CD1c-positive myeloid dendritic cell (primary cell): ENCODE data around the gene NPPA.

Experiments
- DNase-seq: peaks from one replicate; pipeline ENCODE4 v3.0.0-alpha.2; 2016; ENCODE audit errors: extremely low spot score

Gene NPPA

DNA sequence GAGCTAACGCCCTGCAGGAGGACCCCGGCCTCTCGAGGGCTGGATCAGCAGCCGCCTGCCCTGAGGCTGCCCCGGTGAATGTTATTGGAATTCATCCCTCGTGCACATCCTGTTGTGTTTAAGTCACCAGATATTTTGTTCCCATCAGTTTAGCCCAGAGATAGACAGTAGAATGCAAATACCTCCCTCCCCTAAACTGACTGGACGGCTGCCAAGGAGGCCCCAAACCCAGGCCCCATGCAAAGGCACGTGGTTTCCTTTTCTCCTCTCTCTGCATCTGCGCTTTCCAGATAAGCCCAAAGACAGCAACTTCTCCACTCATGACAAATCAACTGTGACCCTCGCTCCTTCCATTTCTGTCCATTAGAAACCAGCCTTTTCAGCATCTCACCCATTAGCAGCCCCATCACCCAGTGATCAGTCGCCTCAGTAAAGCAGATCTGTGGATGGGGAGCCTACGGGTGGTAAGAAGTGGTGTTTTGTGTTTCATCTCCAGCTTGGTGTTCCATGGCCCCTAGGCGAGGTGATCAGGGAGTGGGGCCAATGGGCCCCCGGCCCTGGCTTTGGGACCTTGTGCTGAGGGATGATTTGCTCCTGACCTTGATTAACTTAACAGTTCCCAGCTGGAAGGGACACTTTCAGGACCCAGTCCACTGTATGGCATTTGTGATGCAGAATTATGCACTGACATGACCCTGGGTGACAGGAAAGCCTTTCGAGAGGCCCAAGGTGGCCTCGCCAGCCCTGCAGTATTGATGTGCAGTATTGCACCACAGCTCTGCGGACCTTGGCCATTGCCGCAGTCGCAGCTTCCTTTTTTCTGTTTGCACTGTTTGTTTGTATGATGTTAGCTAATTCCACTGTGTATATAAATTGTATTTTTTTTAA lies 5.2 kb downstream of the NPPA start:
- peak; percentile 43 for DNase-seq

DNA sequence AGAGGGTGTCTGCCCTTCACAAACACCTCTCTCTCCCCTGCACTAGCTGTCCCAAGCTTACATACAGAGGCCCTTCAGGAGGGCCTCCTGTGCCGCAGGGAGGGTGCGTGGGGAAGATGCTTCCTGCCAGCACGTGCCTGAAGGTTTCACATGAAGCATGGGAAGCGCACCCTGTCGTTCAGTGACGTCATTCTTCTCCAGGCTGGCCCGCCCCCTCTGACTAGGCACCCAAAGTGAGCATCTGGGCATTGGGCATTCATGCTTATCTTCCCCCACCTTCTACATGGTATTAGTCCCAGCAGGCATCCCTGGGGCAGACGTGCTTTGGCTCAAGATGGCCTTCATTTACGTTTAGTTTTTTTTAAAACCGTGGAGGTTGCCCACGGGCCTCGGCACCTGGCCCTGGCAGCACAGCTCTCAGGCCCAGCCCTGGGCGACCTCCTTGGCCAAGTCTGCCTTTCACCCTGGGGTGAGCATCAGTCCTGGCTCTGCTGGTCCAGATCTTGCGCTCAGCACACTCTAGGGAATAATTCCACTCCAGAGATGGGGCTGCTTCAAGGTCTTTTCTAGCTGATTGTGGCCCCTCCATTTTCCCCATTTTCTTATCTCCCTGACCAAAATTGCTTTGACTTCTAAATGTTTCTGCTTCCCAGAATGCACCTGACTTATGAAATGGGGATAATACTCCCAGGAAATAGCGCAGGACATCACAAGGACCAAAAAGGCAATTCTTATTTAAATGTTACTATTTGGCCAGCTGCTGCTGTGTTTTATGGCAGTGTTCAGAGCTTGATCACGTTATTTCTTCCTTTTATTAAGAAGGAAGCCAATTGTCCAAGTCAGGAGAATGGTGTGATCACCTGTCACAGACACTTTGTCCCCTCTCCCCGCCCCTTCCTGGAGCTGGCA lies 6.1 kb downstream of the NPPA start:
- DNase-seq = peak; percentile 33

DNA sequence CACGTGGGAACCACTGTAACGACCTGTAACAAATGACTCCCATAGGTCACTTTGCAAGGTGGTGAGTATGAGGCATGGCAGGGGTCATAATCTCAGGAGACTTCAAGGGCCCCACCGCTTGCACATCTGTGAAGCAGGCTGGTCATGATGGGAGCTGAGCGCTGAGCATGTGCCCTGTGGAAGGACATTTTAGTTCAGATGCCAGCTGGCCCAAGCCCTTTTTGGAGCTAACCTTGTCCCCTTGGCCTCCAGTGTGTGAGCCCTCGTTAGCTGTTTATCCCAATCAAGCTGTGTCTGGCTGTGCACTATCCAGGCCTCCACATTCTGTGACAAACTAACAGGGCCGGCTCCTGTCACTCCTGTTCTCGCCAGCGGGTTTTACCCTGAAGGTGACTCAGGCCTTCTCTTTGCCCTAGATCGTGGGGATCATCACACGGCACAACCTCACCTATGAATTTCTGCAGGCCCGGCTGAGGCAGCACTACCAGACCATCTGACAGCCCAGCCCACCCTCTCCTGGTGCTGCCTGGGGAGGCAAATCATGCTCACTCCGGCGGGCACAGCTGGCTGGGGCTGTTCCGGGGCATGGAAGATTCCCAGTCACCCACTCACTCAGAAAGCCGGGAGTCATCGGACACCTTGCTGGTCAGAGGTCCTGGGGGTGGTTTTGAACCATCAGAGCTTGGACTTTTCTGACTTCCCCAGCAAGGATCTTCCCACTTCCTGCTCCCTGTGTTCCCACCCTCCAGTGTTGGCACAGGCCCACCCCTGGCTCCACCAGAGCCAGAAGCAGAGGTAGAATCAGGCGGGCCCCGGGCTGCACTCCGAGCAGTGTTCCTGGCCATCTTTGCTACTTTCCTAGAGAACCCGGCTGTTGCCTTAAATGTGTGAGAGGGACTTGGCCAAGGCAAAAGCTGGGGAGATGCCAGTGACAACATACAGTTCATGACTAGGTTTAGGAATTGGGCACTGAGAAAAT lies 7.6 kb downstream of the NPPA start:
- no peak for DNase-seq

DNA sequence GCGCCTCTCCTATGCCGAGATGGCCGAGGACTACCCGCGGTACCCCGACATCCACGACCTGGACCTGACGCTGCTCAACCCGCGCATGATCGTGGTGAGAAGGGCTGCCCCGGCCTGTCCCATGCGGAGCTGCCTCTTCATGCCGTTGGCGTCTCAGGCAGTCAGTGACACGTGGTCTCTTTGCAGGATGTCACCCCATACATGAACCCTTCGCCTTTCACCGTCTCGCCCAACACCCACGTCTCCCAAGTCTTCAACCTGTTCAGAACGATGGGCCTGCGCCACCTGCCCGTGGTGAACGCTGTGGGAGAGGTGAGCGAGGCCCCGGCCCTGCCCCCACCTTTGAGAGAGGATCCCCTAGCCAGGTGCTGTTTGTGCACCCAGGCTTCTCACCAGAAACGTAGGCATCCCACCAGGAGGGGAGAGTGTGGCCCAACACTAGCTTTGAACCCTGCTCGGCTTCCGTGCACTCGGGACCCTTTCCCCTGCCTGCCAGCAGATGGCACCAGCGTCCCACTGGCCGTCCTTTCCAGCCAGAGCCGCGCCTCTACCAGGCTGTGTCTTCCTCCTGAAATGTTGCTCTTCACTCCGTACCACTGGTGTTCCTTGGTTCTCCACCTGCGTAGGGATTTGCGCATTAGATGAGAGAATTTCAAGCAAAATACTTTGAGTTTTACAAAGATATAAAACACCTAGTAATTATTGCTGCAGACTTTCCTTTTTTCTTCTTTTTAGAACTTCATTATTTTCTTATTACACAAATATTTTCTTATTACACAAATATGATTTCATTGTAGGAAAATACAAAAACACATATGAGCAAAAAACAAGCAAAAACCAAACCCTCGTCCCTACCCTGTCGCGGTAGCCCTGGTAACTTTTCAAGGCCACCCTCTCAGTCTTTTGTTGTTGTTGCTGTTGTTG lies 9.0 kb downstream of the NPPA start:
- peak; percentile 75 for DNase-seq

DNA sequence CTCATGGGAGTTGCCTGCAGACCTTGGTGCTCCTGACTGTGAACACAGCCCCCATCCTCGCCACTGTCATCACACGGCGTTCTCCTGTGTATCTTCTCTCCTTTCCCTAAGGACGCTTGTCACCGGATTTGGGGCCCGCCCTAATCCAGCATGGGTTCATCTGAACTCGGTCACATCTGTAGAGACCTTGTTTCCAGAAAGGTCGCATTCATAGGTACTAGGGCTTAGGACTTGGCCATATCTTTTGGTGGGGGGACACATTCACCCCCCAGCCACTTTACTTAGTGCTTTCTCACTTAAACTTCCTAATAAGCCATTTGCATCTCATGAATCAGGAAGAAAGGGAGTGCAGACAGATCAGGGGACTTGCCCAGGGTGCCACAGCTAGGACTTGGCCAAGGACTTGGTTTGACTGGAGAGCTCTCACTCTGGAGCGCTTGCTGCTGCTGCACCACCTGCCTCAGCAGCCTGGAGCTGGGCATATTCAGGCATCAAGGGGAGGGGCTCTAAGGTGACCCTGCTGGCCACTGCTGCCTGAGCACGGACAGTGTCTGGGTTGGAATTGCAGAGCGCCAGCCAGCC lies 9.7 kb downstream of the NPPA start:
- DNase-seq = no peak

DNA sequence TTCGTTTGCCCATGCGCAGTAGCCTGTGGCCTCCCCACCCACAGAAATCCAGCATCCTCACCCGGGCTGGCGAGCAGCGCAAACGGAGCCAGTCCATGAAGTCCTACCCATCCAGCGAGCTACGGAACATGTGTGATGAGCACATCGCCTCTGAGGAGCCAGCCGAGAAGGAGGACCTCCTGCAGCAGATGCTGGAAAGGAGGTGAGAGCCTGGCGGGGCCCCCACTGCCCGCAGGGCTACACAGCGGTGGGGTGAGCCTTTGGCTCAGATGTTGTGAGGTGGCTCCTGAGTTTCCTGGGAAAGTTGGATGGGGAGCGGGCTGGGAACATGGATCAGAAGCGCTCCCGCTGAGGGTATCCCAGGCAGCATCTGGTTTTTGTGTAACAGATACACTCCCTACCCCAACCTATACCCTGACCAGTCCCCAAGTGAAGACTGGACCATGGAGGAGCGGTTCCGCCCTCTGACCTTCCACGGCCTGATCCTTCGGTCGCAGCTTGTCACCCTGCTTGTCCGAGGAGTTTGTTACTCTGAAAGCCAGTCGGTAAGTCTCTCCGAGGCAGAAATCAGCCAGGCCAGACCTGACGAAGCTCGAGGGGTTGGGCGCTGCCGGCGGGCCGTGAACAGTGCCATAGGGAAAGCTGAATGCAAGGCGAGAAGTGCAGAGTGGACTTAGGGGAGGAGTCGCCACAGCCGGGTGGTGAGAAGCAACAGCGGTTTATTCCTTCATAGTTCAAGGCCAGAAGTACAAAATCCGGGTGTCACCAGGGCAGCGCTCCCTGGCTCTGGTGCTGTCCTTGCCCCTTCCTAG lies 10.4 kb downstream of the NPPA start:
- no peak for DNase-seq

DNA sequence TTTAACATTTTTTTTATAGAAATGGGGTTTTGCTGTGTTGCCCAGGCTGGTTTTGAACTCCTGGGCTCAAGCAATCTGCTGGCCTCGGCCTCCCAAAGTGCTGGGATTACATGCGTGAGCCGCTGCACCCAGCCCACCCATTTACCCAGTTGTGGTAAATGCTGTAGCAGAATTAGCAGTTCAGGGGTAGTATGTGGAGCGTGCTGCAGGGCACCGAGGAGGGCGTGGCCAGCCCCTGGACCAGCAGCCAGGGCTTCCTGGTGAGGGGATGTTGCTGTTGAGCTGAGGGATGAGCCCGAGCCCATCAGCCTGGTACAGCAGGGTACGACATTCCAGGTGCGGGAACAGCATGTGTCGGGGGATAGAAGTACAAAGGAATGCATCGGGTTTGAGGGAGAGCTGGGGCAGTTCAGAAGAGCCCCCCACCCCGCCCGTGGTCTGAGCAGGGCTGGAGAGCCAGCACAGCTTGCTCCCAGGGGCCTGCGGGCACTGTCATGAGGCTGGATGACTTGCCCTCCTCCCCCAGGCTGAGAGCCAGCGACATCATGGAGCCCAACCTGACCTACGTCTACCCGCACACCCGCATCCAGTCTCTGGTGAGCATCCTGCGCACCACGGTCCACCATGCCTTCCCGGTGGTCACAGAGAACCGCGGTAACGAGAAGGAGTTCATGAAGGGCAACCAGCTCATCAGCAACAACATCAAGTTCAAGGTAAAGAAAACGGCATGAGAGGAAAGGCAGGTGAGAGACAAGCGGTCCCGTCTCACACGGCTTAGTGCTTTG lies 11.9 kb downstream of the NPPA start:
- DNase-seq = no peak

DNA sequence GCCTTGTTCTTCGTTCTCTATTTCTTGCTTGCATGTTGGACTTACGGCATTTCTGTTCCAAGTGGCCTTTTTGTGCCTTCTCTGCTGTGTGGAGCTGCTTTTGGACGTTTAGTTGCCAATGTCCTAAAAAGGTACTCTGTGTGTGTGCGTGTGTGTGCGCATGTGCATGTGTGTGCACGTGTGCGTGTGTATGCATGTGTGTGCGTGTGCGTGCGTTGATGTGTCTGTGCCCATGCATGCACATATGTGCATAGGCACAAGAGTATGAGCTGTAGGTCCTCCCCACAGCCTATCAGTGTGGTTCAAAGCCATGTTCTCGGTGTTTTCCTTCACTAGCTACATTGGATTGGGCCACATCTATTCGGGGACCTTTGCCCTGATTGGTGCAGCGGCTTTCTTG lies 13.7 kb downstream of the NPPA start:
- DNase-seq = no peak

DNA sequence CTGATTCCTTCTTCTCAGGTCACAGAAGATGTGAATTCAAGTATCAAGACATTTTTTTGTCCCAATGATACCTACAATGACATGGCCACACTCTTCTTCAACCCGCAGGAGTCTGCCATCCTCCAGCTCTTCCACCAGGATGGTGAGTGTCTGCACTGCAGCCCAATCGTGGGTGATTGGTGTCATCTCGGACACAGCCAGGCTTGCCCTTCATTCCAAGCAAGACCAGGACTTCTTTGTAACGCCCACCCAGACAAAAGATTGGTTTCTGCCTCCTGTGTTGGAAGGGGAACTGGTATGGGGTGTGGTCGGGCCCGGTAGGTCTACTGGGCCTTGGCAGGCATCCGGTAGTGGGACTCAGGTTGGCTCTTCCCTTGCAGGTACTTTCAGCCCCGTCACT lies 14.1 kb downstream of the NPPA start:
- DNase-seq = no peak

DNA sequence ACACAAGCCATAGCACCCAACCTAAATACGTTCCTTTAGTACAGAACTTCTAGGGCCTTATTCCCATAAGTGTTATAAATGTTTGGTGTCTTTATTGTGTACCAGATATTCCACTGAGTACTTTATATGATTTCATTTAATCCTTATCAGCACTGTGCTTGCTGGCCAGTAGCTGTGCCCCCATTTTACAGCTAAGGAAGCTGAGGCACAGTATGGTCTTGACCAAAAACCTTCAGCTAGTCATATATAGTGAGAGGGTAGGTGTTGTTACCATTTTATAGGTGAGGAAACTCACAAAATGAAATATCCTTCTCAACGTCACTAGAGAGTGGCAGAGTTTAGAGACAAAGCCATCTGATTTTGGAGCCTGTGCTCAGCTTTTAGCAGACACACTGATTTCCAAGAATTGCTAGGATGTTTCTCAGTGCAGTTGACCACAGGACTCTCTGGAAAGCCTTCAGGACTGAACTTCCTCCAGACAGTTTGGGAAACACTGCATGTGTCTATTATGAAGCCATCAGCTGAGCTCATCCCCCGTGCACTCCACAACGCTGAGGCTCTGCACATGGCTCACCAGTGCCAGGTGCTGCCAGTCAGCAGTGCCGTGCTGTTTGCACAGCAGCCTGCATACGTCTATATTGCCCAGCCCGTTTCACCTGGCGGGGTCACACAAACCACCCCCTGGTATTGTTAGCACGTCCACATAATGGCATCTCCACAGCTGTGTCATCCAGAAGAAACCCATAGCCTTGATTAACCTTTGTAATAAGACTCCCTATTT lies 15.4 kb downstream of the NPPA start:
- no peak for DNase-seq

DNA sequence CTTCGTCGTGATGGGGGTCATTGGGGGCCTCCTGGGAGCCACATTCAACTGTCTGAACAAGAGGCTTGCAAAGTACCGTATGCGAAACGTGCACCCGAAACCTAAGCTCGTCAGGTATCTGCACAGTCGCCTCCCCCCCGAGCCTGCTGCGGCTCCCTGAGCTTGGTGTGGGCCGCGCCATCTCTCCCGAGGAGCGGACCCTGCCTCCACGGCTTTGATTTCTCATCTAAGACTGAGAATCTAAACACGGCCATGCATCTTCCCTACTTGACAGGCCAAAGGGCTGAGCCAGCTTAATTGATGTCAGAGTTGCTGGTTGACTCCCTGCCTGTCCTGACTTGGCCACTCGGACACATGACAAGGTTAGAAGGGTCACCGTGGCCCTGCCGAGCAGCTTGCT lies 19.1 kb downstream of the NPPA start:
- no peak for DNase-seq

DNA sequence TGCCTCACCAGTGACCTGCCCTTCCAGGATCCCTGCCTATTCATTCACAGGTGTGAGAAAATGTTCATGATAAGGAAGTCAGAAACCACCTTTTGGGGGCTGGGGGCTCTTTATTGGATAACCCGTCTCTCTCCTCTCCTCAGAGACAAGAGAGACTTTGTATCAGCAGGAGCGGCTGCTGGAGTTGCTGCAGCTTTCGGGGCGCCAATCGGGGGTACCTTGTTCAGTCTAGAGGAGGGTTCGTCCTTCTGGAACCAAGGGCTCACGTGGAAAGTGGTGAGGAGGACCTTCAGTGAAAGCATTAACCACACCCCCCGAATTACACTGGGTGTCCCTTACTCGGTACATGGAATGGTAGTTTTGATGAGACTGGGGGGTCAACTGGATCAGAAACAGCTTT lies 20.6 kb downstream of the NPPA start:
- no peak for DNase-seq

DNA sequence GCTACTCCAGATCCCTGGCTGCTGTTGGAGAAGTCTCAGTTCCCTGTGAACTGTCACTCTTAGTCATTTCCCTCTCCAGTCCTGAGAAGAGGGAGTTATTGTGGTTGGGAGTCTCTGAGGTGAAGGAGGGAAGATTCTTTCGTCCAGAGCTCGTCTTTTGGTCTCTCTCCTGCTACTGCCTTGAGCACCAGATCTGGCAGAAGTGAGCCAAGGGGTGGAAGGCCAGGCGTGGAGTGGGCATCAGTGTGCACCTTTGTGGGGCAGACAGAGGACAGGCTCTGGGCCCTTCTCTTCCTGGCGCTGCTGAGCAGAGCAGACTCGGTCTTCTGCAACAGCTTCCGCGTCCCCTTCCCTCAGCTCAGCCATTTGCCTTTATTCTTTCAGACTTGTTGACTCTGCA lies 22.5 kb downstream of the NPPA start:
- DNase-seq = no peak

DNA sequence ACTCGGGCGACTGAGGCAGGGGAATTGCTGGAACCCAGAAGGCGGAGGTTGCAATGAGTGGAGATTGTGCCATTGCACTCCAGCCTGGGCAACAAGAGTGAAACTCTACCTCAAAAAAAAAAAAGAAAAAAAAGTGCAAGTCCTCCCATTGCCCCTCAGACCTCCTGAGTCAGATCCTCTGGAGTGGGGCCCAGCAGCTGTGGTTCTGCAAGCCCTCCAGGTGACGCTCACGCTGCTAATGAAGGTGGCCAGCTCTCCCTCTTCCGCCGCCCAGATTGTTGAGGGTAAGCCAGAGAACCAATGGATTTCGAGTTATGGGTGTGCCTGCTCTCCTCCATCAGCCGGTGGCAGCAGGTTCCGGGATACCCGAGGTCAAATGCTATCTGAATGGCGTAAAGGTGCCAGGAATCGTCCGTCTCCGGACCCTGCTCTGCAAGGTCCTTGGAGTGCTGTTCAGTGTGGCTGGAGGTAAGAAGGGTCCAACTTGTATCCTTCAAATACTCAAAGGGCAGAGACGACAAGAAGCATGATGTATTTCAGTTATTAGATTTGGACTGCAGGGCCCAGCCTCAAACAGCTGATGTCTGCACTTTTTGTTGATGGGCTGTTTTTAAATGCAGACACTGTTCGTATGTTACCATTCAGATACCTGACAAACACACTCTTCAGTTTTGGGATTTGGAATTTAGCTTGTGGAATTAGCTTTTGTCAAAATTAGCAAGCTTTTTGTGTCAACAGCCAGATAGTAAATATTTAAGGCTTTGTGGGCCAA lies 24.0 kb downstream of the NPPA start:
- no peak for DNase-seq

DNA sequence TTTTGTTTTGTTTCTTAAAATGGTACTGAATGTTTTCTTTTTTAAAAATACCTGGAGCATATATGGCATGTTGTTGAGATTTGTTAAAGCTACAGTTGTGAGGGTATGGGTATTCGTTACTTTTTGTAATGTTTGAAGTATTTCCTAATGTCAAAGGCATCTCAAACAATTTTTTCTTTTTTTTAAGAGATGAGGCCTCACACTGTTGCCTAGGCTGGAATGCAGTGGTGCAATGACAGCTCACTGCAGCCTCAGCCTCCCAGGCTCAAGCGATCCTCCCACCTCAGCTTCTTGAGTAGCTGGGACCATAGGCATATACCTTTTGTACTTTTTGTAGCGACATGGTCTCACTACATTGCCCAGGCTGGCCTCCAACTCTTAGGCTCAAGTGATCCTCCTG lies 25.5 kb downstream of the NPPA start:
- no peak for DNase-seq

DNA sequence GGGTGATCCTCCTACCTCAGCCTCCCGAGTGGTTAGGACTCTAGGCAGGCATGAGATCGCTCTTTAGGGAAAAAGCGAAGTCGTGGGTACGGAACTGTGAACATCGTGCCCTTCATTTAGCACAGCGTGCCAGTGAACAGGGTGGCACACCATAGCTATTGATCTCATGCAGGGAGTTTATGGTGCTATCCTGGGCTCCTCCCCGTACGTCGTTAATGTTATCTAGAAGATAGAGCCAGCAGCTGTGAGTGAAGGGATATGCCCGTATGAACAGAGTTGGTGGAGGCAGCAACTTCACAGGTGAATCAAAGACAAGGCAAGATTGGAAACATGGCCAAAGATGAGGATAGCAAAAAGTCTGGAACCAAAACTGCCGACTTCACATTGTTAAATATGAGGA lies 30.4 kb downstream of the NPPA start:
- no peak for DNase-seq

DNA sequence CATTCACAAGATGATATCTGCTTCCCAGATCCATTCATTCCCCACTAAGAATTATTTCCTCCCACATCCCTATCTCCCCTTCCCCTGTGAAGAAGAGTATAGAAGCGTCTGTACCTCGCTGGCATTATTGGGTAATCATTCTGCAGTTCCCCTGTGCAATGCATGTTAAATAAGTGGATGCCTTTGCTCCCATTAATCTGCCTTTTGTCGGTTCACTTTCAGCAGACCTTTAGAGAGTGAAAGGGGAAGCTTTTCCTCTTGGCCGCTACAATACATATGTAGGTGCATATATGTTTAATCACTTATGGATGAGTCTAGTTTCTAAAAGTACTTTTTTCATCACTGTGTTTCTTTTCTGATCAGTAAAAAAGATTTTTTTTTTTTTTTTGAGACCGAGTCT lies 34.6 kb downstream of the NPPA start:
- peak; percentile 51 for DNase-seq
